ENCODE data around the gene CMC1.
"Not testable (repeated sequence)": the region's sequence is repeated elsewhere in the genome, so short reads cannot be mapped to it uniquely, and the experiment has no call there.

The CMC1 gene, protein sequence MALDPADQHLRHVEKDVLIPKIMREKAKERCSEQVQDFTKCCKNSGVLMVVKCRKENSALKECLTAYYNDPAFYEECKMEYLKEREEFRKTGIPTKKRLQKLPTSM

DNA sequence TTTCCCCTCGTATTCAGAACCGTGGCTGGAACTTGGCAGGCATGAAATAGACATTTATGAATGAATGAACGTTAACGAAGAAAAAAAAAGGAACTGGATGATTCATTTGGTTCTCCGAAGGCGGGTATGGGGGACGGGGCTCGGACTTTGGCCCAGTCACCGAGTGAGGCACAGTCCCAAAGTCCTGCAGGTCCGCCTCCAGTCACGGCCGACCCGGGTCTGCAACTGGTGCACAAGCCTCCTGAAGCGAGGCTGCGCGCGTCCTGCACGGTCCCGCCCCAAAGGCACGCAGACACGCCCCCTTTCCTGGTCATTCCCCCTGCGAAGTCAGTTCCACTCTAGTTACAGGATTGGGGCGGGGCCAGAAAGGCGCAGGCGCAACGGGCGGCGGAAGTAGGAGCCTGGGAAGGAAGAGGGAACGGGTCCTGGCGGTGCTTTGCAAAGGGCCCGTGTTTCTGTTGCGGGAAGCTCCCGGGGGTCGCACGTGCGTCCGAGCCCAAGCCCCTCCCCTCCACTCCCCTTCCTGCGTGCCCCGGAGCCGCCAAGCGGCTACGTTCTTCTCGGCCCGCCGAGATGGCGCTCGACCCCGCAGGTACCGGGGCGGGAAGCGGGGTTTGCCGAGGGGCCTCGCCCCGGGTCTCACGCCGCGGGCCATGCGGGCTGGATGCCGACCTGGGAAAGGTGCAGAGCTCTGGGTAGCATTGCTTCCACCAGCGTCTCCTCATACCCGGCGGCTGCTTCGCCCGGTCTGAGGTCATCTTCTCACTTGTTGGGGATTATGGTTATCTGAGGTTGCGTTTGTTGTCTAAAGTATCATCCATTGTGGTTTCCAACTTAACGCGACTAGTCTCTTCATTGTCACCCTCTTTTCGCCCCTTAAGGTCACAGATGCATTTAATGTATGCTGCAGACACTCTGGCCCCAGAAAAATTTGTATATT is at the start of gene CMC1:
Gene CMC1, plus strand, starts transcription at position 399 of the 940 bp plus-strand sequence. Its CDS starts 175 bp downstream, at position 574.
- peak within 1 kb of the TSS; percentile 82 for H3K4me3 ChIP-seq (ENCODE audit: control insufficient read depth, low read depth, low read length)

DNA sequence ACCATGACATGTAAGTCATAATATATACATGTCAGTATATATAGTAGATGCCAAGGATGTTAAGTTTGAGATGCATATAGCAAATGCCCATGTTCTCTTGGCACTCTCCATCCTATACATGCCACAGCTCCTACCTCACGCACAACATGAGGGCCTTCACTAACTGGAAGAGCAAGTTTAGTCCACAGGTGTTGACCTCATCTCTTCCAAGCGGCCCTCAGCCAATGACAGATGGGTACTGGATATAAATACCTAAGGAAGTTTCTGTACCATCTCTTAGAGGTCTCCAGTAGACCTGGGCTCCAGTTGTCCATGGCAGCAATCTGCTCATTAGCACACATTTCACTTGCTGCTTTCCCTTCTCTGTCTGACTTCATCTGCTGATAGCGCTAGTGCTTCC is 43.3 kb upstream of the CMC1 start:
- DNase-seq (ENCODE audit: low read depth), result no peak
- no peak overlapping the region for H3K4me3 ChIP-seq (ENCODE audit: control insufficient read depth, low read depth, low read length)
- TF ChIP-seq, protein P1, sequence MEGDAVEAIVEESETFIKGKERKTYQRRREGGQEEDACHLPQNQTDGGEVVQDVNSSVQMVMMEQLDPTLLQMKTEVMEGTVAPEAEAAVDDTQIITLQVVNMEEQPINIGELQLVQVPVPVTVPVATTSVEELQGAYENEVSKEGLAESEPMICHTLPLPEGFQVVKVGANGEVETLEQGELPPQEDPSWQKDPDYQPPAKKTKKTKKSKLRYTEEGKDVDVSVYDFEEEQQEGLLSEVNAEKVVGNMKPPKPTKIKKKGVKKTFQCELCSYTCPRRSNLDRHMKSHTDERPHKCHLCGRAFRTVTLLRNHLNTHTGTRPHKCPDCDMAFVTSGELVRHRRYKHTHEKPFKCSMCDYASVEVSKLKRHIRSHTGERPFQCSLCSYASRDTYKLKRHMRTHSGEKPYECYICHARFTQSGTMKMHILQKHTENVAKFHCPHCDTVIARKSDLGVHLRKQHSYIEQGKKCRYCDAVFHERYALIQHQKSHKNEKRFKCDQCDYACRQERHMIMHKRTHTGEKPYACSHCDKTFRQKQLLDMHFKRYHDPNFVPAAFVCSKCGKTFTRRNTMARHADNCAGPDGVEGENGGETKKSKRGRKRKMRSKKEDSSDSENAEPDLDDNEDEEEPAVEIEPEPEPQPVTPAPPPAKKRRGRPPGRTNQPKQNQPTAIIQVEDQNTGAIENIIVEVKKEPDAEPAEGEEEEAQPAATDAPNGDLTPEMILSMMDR (IDR thresholded peaks at IDR 0.05; ENCODE audit: control insufficient read depth, insufficient read depth, low read depth, low read length, missing control alignments), result no peak

More for the DNA sequence above, at the start of gene CMC1:
- DNase-seq (ENCODE audit: low read depth), result peak; percentile 83
- TF ChIP-seq, protein P1 (IDR thresholded peaks at IDR 0.05; ENCODE audit: control insufficient read depth, insufficient read depth, low read depth, low read length, missing control alignments), result no peak

DNA sequence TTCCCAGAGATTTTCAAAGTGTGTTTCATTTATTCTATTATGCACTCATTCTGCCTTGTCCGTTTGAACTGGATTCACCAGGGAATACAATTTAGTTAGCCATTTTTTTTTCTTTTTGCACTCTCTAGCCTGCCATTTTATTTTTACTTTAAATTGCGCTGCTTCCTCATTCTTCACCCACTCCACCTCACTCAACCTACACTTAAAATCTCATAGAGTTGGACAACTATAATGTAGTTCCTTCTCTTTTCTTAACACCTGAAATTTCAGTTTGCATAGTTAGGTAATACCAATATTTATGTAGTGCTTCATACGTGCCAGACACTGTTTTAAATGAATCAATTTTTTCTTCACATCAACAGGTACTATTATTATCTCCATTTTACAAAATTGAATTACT is 42.4 kb upstream of the CMC1 start:
- no peak overlapping the region for H3K4me3 ChIP-seq (ENCODE audit: control insufficient read depth, low read depth, low read length)
- TF ChIP-seq, protein P1 (IDR thresholded peaks at IDR 0.05; ENCODE audit: control insufficient read depth, insufficient read depth, low read depth, low read length, missing control alignments), result no peak
- no peak for DNase-seq (ENCODE audit: low read depth)

DNA sequence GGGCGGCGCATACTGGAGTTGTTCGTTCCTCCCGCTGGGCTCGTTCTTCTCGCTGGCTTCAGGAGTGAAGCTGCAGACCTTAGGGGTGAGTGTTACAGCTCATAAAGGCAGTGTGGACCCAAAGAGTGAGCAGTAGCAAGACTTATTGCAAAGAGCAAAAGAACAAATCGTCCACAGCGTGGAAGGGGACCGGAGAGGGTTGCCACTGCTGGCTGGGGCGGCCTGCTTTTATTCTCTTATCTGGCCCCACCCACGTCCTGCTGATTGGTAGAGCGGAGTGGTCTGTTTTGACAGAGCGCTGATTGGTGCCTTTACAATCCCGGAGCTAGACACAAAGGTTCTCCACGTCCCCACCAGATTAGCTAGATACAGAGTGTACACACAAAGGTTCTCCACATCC is 41.8 kb upstream of the CMC1 start:
- DNase-seq (ENCODE audit: low read depth); H3K4me3 ChIP-seq (ENCODE audit: control insufficient read depth, low read depth, low read length): not testable (repeated sequence)

DNA sequence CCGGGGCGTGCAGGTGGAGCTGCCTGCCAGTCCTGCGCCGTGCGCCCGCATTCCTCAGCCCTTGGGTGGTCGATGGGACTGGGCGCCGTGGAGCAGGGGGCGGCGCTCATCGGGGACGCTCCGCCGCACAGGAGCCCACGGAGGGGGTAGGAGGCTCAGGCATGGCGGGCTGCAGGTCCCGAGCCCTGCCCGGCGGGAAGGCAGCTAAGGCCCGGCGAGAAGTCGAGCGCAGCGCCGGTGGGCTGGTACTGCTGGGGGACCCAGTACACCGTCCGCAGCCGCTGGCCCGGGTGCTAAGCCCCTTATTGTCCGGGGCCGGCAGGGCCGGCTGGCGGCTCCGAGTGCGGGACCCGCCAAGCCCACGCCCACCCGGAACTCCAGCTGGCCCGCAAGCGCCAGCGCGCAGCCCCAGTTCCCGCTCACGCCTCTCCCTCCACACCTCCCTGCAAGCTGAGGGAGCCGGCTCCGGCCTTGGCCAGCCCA is 41.0 kb upstream of the CMC1 start:
- not testable (repeated sequence) for H3K4me3 ChIP-seq (ENCODE audit: control insufficient read depth, low read depth, low read length); DNase-seq (ENCODE audit: low read depth)

DNA sequence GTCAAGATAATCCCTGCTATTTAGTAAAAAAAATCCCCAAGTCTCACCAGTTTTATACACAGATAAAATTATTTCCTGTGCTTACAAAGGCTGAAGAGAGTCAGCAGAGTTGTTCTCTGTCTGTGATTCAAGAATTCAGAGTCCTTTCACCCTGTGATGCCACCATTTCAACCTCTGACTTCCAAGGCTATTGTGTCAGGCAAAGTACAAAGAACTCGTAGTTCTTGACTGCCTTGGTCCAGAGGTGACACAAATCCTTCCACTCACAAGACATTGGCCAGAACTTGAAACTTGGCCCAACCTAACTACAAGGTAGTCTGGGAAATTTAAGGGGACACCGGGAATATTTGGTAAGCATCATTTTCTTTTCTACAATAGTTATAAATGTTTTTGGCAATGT is 34.9 kb upstream of the CMC1 start:
- TF ChIP-seq, protein P1 (IDR thresholded peaks at IDR 0.05; ENCODE audit: control insufficient read depth, insufficient read depth, low read depth, low read length, missing control alignments), result no peak

DNA sequence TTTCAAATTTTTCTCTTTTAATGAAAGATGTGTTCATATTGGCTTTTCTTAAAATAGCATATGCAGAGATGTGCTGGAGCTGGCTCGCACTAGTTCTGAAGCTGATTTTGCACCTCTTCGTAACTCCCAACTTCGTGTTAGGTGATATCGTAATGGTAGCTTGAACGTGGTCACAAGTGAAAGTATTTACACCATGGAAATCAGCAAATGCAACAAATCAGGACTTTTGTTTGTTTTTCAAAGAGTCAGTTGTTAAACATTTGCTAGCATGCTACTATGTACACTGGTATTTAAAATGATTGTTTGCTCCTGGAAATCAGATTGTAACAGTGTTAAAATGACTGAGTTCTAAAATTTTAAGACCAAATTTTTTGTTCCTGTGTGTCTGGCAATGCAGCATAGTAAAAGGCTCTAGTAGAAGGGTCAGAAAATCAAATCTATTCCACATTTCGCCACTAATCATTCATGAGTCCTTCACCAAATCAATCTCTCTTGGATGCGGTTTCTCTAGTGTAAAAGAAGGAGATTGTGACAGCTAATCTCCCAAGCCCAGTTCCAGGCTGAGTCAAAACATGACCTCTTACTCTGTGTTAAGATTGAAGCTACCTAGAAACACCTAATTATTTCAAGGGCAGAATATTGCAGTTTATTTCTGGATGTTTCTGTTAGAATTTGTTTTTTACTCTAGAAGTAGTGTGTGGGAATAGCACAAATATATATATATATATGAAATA is 34.3 kb upstream of the CMC1 start:
- H3K4me3 ChIP-seq (ENCODE audit: control insufficient read depth, low read depth, low read length), result no peak overlapping the region
- TF ChIP-seq, protein P1 (IDR thresholded peaks at IDR 0.05; ENCODE audit: control insufficient read depth, insufficient read depth, low read depth, low read length, missing control alignments), result no peak
- DNase-seq (ENCODE audit: low read depth), result no peak

More for the DNA sequence above, 34.9 kb upstream of the CMC1 start:
- no peak for DNase-seq (ENCODE audit: low read depth)
- H3K4me3 ChIP-seq (ENCODE audit: control insufficient read depth, low read depth, low read length), result no peak overlapping the region
